HepG2 (cell line): ENCODE data around the gene TSPAN18. TPM values are rescaled to one million over a fixed set of nuclear protein-coding genes. Genes with fewer than 3 reads are reported as not detected.

Source experiments
- E2F5 ChIP-seq: sonication (generic); formaldehyde crosslinking; conservative IDR thresholded peaks from 2 replicates; pipeline ENCODE4 v1.4.0; 2020; ENCODE audit warnings: missing genetic modification reagents
- EP300 ChIP-seq, 3 experiments: sonication (generic) in 1 of 3; formaldehyde crosslinking in 1 of 3; IDR thresholded peaks; 2 replicates each; pipeline versions ENCODE4 v1.5.1 to v1.6.1; 2011 to 2020; ENCODE audit warnings: low read depth in 2 of 3, low read length in 2 of 3, borderline replicate concordance in 1 of 3, improper control_type of control experiment in 1 of 3, mild to moderate bottlenecking in 1 of 3, missing genetic modification reagents in 1 of 3, moderate library complexity in 1 of 3
- GABPB1 ChIP-seq: IDR thresholded peaks from 2 replicates; pipeline ENCODE4 v1.6.1; 2016; ENCODE audit warnings: mild to moderate bottlenecking, missing genetic modification reagents, moderate library complexity, missing compliant biosample characterization
- GATAD1 ChIP-seq: IDR thresholded peaks from 2 replicates; pipeline ENCODE4 v1.6.1; 2016; ENCODE audit warnings: missing genetic modification reagents, missing compliant biosample characterization
- MED1 ChIP-seq: sonication (generic); formaldehyde crosslinking; IDR thresholded peaks from 2 replicates; pipeline ENCODE4 v1.4.0; 2020; ENCODE audit warnings: missing genetic modification reagents
- NR1H2 ChIP-seq: sonication (generic); formaldehyde crosslinking; IDR thresholded peaks from 2 replicates; pipeline ENCODE4 v1.8.1; 2022; ENCODE audit warnings: low read depth, missing genetic modification reagents, borderline replicate concordance
- PATZ1 ChIP-seq: sonication (generic); formaldehyde crosslinking; IDR thresholded peaks from 2 replicates; pipeline ENCODE4 v1.4.0; 2020; ENCODE audit warnings: missing genetic modification reagents
- TFAP4 ChIP-seq: sonication (generic); IDR thresholded peaks from 2 replicates; pipeline ENCODE4 v1.6.1; 2016; ENCODE audit warnings: low read depth, borderline replicate concordance
- TFDP1 ChIP-seq: IDR thresholded peaks from 2 replicates; pipeline ENCODE4 v1.6.1; 2016; ENCODE audit warnings: missing compliant biosample characterization, missing genetic modification reagents, borderline replicate concordance
- THAP11 ChIP-seq: IDR thresholded peaks from 2 replicates; pipeline ENCODE4 v1.6.1; 2016; ENCODE audit warnings: missing biosample characterization, missing genetic modification reagents
- THRA ChIP-seq: sonication (generic); formaldehyde crosslinking; IDR thresholded peaks from 2 replicates; pipeline ENCODE4 v1.4.0; 2020; ENCODE audit warnings: missing genetic modification reagents, borderline replicate concordance
- ZBED4 ChIP-seq: sonication (generic); formaldehyde crosslinking; IDR thresholded peaks from 2 replicates; pipeline ENCODE4 v1.4.0; 2020; ENCODE audit warnings: missing genetic modification reagents, borderline replicate concordance
- ZNF317 ChIP-seq: sonication (generic); formaldehyde crosslinking; IDR thresholded peaks from 2 replicates; pipeline ENCODE4 v1.5.0; 2020; ENCODE audit warnings: mild to moderate bottlenecking, missing genetic modification reagents
- ZNF331 ChIP-seq: sonication (generic); formaldehyde crosslinking; IDR thresholded peaks from 2 replicates; pipeline ENCODE4 v1.4.0; 2020; ENCODE audit warnings: missing genetic modification reagents
- ZNF441 ChIP-seq: sonication (generic); formaldehyde crosslinking; IDR thresholded peaks from 2 replicates; pipeline ENCODE4 v1.7.0; 2021; ENCODE audit warnings: missing genetic modification reagents, borderline replicate concordance
- polyA plus RNA-seq, 8 experiments: library from polyadenylated mRNA; depleted of rRNA in 3 of 8; stranded (reverse) in 7 of 8; unstranded in 1 of 8; fragments of >200 nt; fragmentation: Illumina TruSeq in 4 of 8; extraction: Trizol in 4 of 8; gene quantifications; 2 replicates each; pipeline versions ENCODE4 v1.2.1 to v1.2.3, GENCODE V29; 2011 to 2016; ENCODE audit warnings: low read depth in 4 of 8, missing spikeins in 1 of 8, mixed read lengths in 1 of 8; ENCODE audit not compliant: insufficient read depth in 1 of 8
- total RNA-seq, 5 experiments: library from RNA; depleted of rRNA; stranded (reverse); fragments of >200 nt; fragmentation: Illumina TruSeq; extraction: Trizol; gene quantifications; 2 replicates each; pipeline ENCODE4 v1.2.3, GENCODE V29; 2016; ENCODE audit warnings: low read depth in 1 of 5

The TSPAN18 gene
- total and polyA plus RNA-seq, 2 of the 13 experiments (the other 11 are each of a cell fraction or from before 2014, with no cell fraction given), result not detected

GRCh38 chr11:44709281-44709562, 17.5 kb upstream of the TSPAN18 start (continued):
- TF ChIP-seq EP300 (IDR thresholded peaks at IDR 0.05; ENCODE audit: low read depth in 2 of 2, low read length in 2 of 2) (peak; percentile 40 to 58; a peak in 1 of 4 replicates), EP300 (CRISPR knock-in tag; IDR thresholded peaks at IDR 0.05; ENCODE audit: borderline replicate concordance) (no peak), ZNF317 (CRISPR knock-in tag) (0 out of 2 replicates have a peak, but pooled peaks have one; percentile 33), NR1H2 (CRISPR knock-in tag) (no peak), ZBED4 (CRISPR knock-in tag) (no peak), ZNF331 (CRISPR knock-in tag) (0 out of 2 replicates have a peak, but pooled peaks have one; percentile 26), GABPB1 (CRISPR knock-in tag) (peak; percentile 63), PATZ1 (0 out of 2 replicates have a peak, but pooled peaks have one; percentile 26), TFDP1 (CRISPR knock-in tag) (peak; percentile 9; the same call in 1 of the 2 replicates), MED1 (CRISPR knock-in tag) (peak; percentile 40; the same call in 1 of the 2 replicates), TFAP4 (peak; percentile 53; the same call in 1 of the 2 replicates), THAP11 (CRISPR knock-in tag) (0 out of 2 replicates have a peak, but pooled peaks have one; percentile 33), E2F5 (CRISPR knock-in tag) (no peak), GATAD1 (no peak), ZNF441 (CRISPR knock-in tag) (no peak), THRA (peak; percentile 94)
